HepG2 (cell line): ENCODE data around the gene FOXR1. TPM values are rescaled to one million over a fixed set of nuclear protein-coding genes. Genes with fewer than 3 reads are reported as not detected.

Experiments
- BRCA1 ChIP-seq: sonication (generic); formaldehyde crosslinking; IDR thresholded peaks from 2 replicates; pipeline ENCODE4 v1.4.0; 2020; ENCODE audit warnings: missing genetic modification reagents
- CHD4 ChIP-seq: fragments of 200-600 bp; sonication (generic); IDR thresholded peaks from 2 replicates; pipeline ENCODE4 v1.7.0; 2017; ENCODE audit warnings: mild to moderate bottlenecking, low read length, borderline replicate concordance
- KDM5B ChIP-seq: sonication (generic); formaldehyde crosslinking; IDR thresholded peaks from 2 replicates; pipeline ENCODE4 v1.4.0; 2020; ENCODE audit warnings: missing genetic modification reagents, mild to moderate bottlenecking, borderline replicate concordance
- KIAA2018 ChIP-seq: sonication (generic); formaldehyde crosslinking; IDR thresholded peaks from 2 replicates; pipeline ENCODE4 v1.5.0; 2020; ENCODE audit warnings: mild to moderate bottlenecking, missing genetic modification reagents, borderline replicate concordance
- NFE2L1 ChIP-seq: sonication (generic); formaldehyde crosslinking; IDR thresholded peaks from 2 replicates; pipeline ENCODE4 v1.4.0; 2020; ENCODE audit warnings: missing genetic modification reagents, mild to moderate bottlenecking, borderline replicate concordance
- NPAS2 ChIP-seq: sonication (generic); formaldehyde crosslinking; IDR thresholded peaks from 2 replicates; pipeline ENCODE4 v1.8.0; 2022; ENCODE audit warnings: mild to moderate bottlenecking, missing genetic modification reagents, borderline replicate concordance
- XRCC5 ChIP-seq: fragments of 200-400 bp; formaldehyde crosslinking; optimal IDR thresholded peaks from 2 replicates; pipeline ENCODE3; 2017; ENCODE audit warnings: mild to moderate bottlenecking, low read length
- ZBED4 ChIP-seq: sonication (generic); formaldehyde crosslinking; IDR thresholded peaks from 2 replicates; pipeline ENCODE4 v1.4.0; 2020; ENCODE audit warnings: missing genetic modification reagents, borderline replicate concordance
- ZBTB43 ChIP-seq: sonication (generic); formaldehyde crosslinking; conservative IDR thresholded peaks from 2 replicates; pipeline ENCODE4 v1.4.0; 2020; ENCODE audit warnings: missing genetic modification reagents
- ZFP1 ChIP-seq: IDR thresholded peaks from 2 replicates; pipeline ENCODE4 v1.6.1; 2016
- ZNF34 ChIP-seq: sonication (generic); formaldehyde crosslinking; IDR thresholded peaks from 2 replicates; pipeline ENCODE4 v1.4.0; 2020; ENCODE audit warnings: mild to moderate bottlenecking, missing genetic modification reagents, borderline replicate concordance
- ZNF513 ChIP-seq: sonication (generic); formaldehyde crosslinking; conservative IDR thresholded peaks from 2 replicates; pipeline ENCODE4 v1.5.0; 2020; ENCODE audit warnings: missing genetic modification reagents
- ZNF788 ChIP-seq: sonication (generic); formaldehyde crosslinking; IDR thresholded peaks from 2 replicates; pipeline ENCODE4 v1.5.0; 2020; ENCODE audit warnings: mild to moderate bottlenecking, missing genetic modification reagents, borderline replicate concordance
- polyA plus RNA-seq, 8 experiments: library from polyadenylated mRNA; depleted of rRNA in 3 of 8; stranded (reverse) in 7 of 8; unstranded in 1 of 8; fragments of >200 nt; fragmentation: Illumina TruSeq in 4 of 8; extraction: Trizol in 4 of 8; gene quantifications; 2 replicates each; pipeline versions ENCODE4 v1.2.1 to v1.2.3, GENCODE V29; 2011 to 2016; ENCODE audit warnings: low read depth in 4 of 8, missing spikeins in 1 of 8, mixed read lengths in 1 of 8; ENCODE audit not compliant: insufficient read depth in 1 of 8
- total RNA-seq, 5 experiments: library from RNA; depleted of rRNA; stranded (reverse); fragments of >200 nt; fragmentation: Illumina TruSeq; extraction: Trizol; gene quantifications; 2 replicates each; pipeline ENCODE4 v1.2.3, GENCODE V29; 2016; ENCODE audit warnings: low read depth in 1 of 5

The FOXR1 gene
- total and polyA plus RNA-seq, 2 of the 13 experiments (the other 11 are each of a cell fraction or from before 2014, with no cell fraction given): not detected

GRCh38 chr11:119029340-119030028 is 57.9 kb downstream of the FOXR1 start (continued):
- no peak for TF ChIP-seq ZBTB43 (CRISPR knock-in tag)
- TF ChIP-seq NPAS2 (CRISPR knock-in tag): no peak
- no peak for TF ChIP-seq XRCC5
- TF ChIP-seq CHD4: no peak
- TF ChIP-seq ZNF788: no peak; the same call in 1 of the 2 replicates
- no peak for TF ChIP-seq ZNF34 (CRISPR knock-in tag)
- no peak for TF ChIP-seq ZNF513 (CRISPR knock-in tag)
- TF ChIP-seq ZFP1 (CRISPR knock-in tag): no peak
- no peak for TF ChIP-seq BRCA1
- TF ChIP-seq NFE2L1: no peak
- TF ChIP-seq KIAA2018: no peak
- TF ChIP-seq KDM5B (CRISPR knock-in tag): no peak
- no peak for TF ChIP-seq ZBED4 (CRISPR knock-in tag)
